Endothelial cell (in vitro differentiated cells): Measurements from ENCODE around the gene LGALS14. TPM values are rescaled to one million over a fixed set of nuclear protein-coding genes. Genes with fewer than 3 reads are reported as not detected.

Source experiments
- DNase-seq: peaks from one replicate; pipeline ENCODE4 v3.0.0; 2021; ENCODE audit warnings: low spot score
- H3K27ac Mint-ChIP-seq: one replicate; pipeline ENCODE4 v1.8.0; 2021; ENCODE audit warnings: mixed read lengths, inconsistent platforms; ENCODE audit not compliant: unreplicated experiment
- H3K27me3 Mint-ChIP-seq: one replicate; pipeline ENCODE4 v1.8.0; 2021; ENCODE audit warnings: mild to moderate bottlenecking, moderate library complexity, mixed read lengths, inconsistent platforms; ENCODE audit not compliant: unreplicated experiment
- H3K36me3 Mint-ChIP-seq: one replicate; pipeline ENCODE4 v1.8.0; 2021; ENCODE audit warnings: mild to moderate bottlenecking, low read depth, mixed read lengths, inconsistent platforms; ENCODE audit not compliant: unreplicated experiment
- H3K4me1 Mint-ChIP-seq: one replicate; pipeline ENCODE4 v1.8.0; 2021; ENCODE audit warnings: mild to moderate bottlenecking, mixed read lengths, inconsistent platforms; ENCODE audit not compliant: unreplicated experiment
- H3K4me3 Mint-ChIP-seq: one replicate; pipeline ENCODE4 v1.8.0; 2021; ENCODE audit warnings: mild to moderate bottlenecking, mixed read lengths, inconsistent platforms; ENCODE audit not compliant: unreplicated experiment
- H3K9me3 Mint-ChIP-seq: one replicate; pipeline ENCODE4 v1.8.0; 2021; ENCODE audit warnings: mixed read lengths, inconsistent platforms; ENCODE audit not compliant: unreplicated experiment
- CTCF ChIP-seq: fragments of 200-600 bp; sonication (generic); IDR thresholded peaks from one replicate; pipeline ENCODE4 v1.5.0; 2021; ENCODE audit warnings: antibody characterized with exemption; ENCODE audit not compliant: unreplicated experiment
- total RNA-seq: library from RNA; stranded (reverse); fragmentation: NEBNext Ultra II Directional; extraction: Animal tissue kit (Norgen Biotek cat#: 25700); gene quantifications from one replicate; pipeline ENCODE4 v1.2.1, GENCODE V29; 2021; ENCODE audit not compliant: unreplicated experiment

The LGALS14 gene
- total RNA-seq, 1 donor from 2014 or later, result not detected

- H3K4me1 Mint-ChIP-seq, result no peaks in the 10 kb centered on the region
- DNase-seq, result no peak
- H3K27ac Mint-ChIP-seq, result no peak overlapping the region
- no peaks in the 10 kb centered on the region for H3K36me3 Mint-ChIP-seq
- no peak for TF ChIP-seq CTCF
- H3K9me3 Mint-ChIP-seq, result no peaks in the 10 kb centered on the region
- H3K4me3 Mint-ChIP-seq, result no peak overlapping the region
- H3K27me3 Mint-ChIP-seq, result no peaks in the 10 kb centered on the region
Observed at GRCh38 chr19:39745643-39746042, 41.4 kb downstream of the LGALS14 start.

DNA sequence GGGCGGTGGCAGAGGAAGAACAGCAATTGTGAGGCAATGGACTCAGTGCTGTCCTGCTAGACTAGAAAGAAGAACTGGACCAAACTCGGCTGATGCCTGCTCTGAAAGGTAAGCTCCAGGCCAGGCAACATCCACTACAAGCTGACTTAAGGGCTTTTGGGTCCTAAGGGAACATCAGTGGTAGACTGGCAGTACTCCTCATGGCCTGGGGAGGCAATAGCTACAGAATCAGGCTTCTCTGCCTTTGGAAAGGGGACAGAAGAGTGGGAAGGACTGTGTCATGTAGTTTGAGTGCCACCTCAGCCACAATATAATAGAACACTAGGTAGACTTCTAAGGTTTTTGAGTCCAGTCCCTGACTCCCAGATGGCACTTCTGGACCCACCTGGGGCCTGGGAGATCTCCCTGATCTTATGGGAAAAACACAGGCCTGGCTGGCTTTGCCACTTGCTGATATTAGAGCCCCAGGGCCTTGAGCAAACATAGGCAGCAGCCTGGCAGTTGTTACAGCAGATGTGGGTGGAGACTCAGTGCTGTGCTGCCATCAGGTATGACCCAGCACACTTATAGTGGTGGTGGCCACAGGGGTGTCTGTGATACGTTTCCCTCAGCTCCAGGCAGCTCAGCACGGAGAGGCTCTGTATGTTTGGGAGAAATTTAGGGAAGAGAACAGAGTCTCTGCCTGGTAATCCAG, 42.7 kb downstream of the LGALS14 start:
- H3K27me3 Mint-ChIP-seq, result no peaks in the 10 kb centered on the region
- no peak overlapping the region for H3K4me3 Mint-ChIP-seq
- H3K4me1 Mint-ChIP-seq, result no peaks in the 10 kb centered on the region
- no peak for DNase-seq
- no peak for TF ChIP-seq CTCF
- H3K36me3 Mint-ChIP-seq, result no peaks in the 10 kb centered on the region
- no peak overlapping the region for H3K27ac Mint-ChIP-seq
- no peaks in the 10 kb centered on the region for H3K9me3 Mint-ChIP-seq

- no peak for TF ChIP-seq CTCF
- DNase-seq, result no peak
- Mint-ChIP-seq H3K9me3 (no peaks in the 10 kb centered on the region), H3K4me1 (no peaks in the 10 kb centered on the region), H3K27me3 (no peaks in the 10 kb centered on the region), H3K27ac (no peak overlapping the region), H3K4me3 (no peak overlapping the region), H3K36me3 (no peaks in the 10 kb centered on the region)
Observed at GRCh38 chr19:39749981-39750380, 45.7 kb downstream of the LGALS14 start.

- H3K9me3 Mint-ChIP-seq, result no peaks in the 10 kb centered on the region
- no peak for DNase-seq
- no peak overlapping the region for H3K4me3 Mint-ChIP-seq
- no peak for TF ChIP-seq CTCF
- no peaks in the 10 kb centered on the region for H3K4me1 Mint-ChIP-seq
- H3K36me3 Mint-ChIP-seq, result no peaks in the 10 kb centered on the region
- no peak overlapping the region for H3K27ac Mint-ChIP-seq
- H3K27me3 Mint-ChIP-seq, result no peaks in the 10 kb centered on the region
Observed at GRCh38 chr19:39752390-39752789, 48.1 kb downstream of the LGALS14 start.

DNA sequence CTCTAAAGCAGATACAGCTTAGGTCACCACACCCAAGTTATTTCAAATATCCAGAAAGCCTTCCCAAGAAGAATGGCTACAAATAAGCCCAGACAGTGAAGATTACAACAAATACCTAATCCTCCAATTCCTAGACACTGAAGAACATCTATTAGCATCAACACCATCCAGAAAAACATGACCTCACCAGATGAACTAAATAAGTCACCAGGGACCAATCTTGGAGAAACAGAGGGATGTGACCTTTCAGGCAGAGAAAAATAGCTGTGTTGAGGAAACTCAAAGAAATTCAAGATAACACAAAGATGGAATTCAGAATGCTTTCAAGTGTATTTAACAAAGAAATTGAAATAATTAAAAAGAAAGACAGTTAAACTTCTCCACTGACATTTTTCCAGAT, 48.5 kb downstream of the LGALS14 start:
- H3K4me1 Mint-ChIP-seq, result no peaks in the 10 kb centered on the region
- no peak overlapping the region for H3K4me3 Mint-ChIP-seq
- DNase-seq, result no peak
- no peaks in the 10 kb centered on the region for H3K27me3 Mint-ChIP-seq
- no peaks in the 10 kb centered on the region for H3K9me3 Mint-ChIP-seq
- H3K27ac Mint-ChIP-seq, result no peak overlapping the region
- no peak for TF ChIP-seq CTCF
- no peaks in the 10 kb centered on the region for H3K36me3 Mint-ChIP-seq
